Epithelial cell of proximal tubule (primary cell): ENCODE measurements around the gene FKBP2. TPM values are rescaled to one million over a fixed set of nuclear protein-coding genes. Genes with fewer than 3 reads are reported as not detected.

Experiments used
- DNase-seq: peaks from one replicate; pipeline ENCODE4 v3.0.0-alpha.2; 2011; ENCODE audit warnings: low read depth
- H3K4me3 ChIP-seq: 2 replicates; pipeline ENCODE4 v1.5.1; 2011; ENCODE audit warnings: low read depth, mild to moderate bottlenecking, low read length
- CTCF ChIP-seq: conservative IDR thresholded peaks from 2 replicates; pipeline ENCODE4 v1.5.1; 2012; ENCODE audit warnings: low read depth, mild to moderate bottlenecking, low read length
- total RNA-seq: library from RNA; depleted of rRNA; stranded (reverse); fragments of >200 nt; gene quantifications from 2 replicates; pipeline ENCODE4 v1.2.3, GENCODE V29; 2015

Gene FKBP2
- total RNA-seq, result 72.6 and 184 TPM in 2 replicates

- peak within 1 kb of the TSS; percentile 96 for H3K4me3 ChIP-seq
- DNase-seq, result no peak
- no peak for TF ChIP-seq CTCF
Observed at GRCh38 chr11:64240435-64241240, at the start of gene FKBP2. Gene FKBP2 (plus strand): TSS chr11:64241095. CDS start chr11:64242388, 1,293 bp downstream.

GRCh38 chr11:64192434-64192833, 48.5 kb upstream of the FKBP2 start:
- no peak overlapping the region for H3K4me3 ChIP-seq
- no peak for DNase-seq
- no peak for TF ChIP-seq CTCF

GRCh38 chr11:64196626-64197025, 44.3 kb upstream of the FKBP2 start:
- DNase-seq, result no peak
- no peak overlapping the region for H3K4me3 ChIP-seq
- no peak for TF ChIP-seq CTCF

- no peak overlapping the region for H3K4me3 ChIP-seq
- no peak for DNase-seq
- no peak for TF ChIP-seq CTCF
Observed at GRCh38 chr11:64198511-64198910, 42.4 kb upstream of the FKBP2 start.

GRCh38 chr11:64201543-64201942, 39.4 kb upstream of the FKBP2 start:
- no peak for TF ChIP-seq CTCF
- no peak for DNase-seq
- no peak overlapping the region for H3K4me3 ChIP-seq

GRCh38 chr11:64202992-64203391, 37.9 kb upstream of the FKBP2 start:
- no peak for TF ChIP-seq CTCF
- no peak for DNase-seq

GRCh38 chr11:64203421-64204079, 37.3 kb upstream of the FKBP2 start:
- no peak for TF ChIP-seq CTCF
- H3K4me3 ChIP-seq, result no peak overlapping the region
- no peak for DNase-seq

More at GRCh38 chr11:64202992-64203391, 37.9 kb upstream of the FKBP2 start:
- H3K4me3 ChIP-seq, result no peak overlapping the region
